ENCODE measurements around the gene TCF7L1.
"Not testable (repeated sequence)": the region's sequence is repeated elsewhere in the genome, so short reads cannot be mapped to it uniquely, and the experiment has no call there.

TCF7L1 gene

GRCh38 chr2:85133751-85134254 is 611 bp downstream of the TCF7L1 start:
- no peak for DNase-seq (ENCODE audit: low read depth)

GRCh38 chr2:85134255-85134895 is 1.2 kb downstream of the TCF7L1 start:
- no peak for DNase-seq (ENCODE audit: low read depth)

- DNase-seq (ENCODE audit: low read depth): no peak
Observed at GRCh38 chr2:85134896-85135659, 1.9 kb downstream of the TCF7L1 start.

- no peak for DNase-seq (ENCODE audit: low read depth)
Observed at GRCh38 chr2:85135660-85135914, 2.4 kb downstream of the TCF7L1 start.

GRCh38 chr2:85137156-85137555 is 4.0 kb downstream of the TCF7L1 start:
- no peak for DNase-seq (ENCODE audit: low read depth)

- no peak for DNase-seq (ENCODE audit: low read depth)
Observed at GRCh38 chr2:85143463-85144082, 10.4 kb downstream of the TCF7L1 start.

GRCh38 chr2:85145116-85145820 is 12.1 kb downstream of the TCF7L1 start:
- no peak for DNase-seq (ENCODE audit: low read depth)

GRCh38 chr2:85148190-85148589 is 15.0 kb downstream of the TCF7L1 start:
- DNase-seq (ENCODE audit: low read depth): no peak

- DNase-seq (ENCODE audit: low read depth): no peak
Observed at GRCh38 chr2:85151026-85151425, 17.8 kb downstream of the TCF7L1 start.

- DNase-seq (ENCODE audit: low read depth): no peak
Observed at GRCh38 chr2:85152895-85153294, 19.7 kb downstream of the TCF7L1 start.

GRCh38 chr2:85154048-85154753 is 21.0 kb downstream of the TCF7L1 start:
- no peak for DNase-seq (ENCODE audit: low read depth)

GRCh38 chr2:85155082-85155481 is 21.9 kb downstream of the TCF7L1 start:
- DNase-seq (ENCODE audit: low read depth): not testable (repeated sequence)

- no peak for DNase-seq (ENCODE audit: low read depth)
Observed at GRCh38 chr2:85156153-85156552, 23.0 kb downstream of the TCF7L1 start.

GRCh38 chr2:85156619-85157018 is 23.4 kb downstream of the TCF7L1 start:
- no peak for DNase-seq (ENCODE audit: low read depth)

GRCh38 chr2:85157345-85157744 is 24.2 kb downstream of the TCF7L1 start:
- DNase-seq (ENCODE audit: low read depth): no peak

- no peak for DNase-seq (ENCODE audit: low read depth)
Observed at GRCh38 chr2:85158559-85159273, 25.5 kb downstream of the TCF7L1 start.

- DNase-seq (ENCODE audit: low read depth): no peak
Observed at GRCh38 chr2:85159589-85159988, 26.4 kb downstream of the TCF7L1 start.

- DNase-seq (ENCODE audit: low read depth): no peak
Observed at GRCh38 chr2:85160966-85161960, 28.1 kb downstream of the TCF7L1 start.

GRCh38 chr2:85162746-85163301 is 29.6 kb downstream of the TCF7L1 start:
- DNase-seq (ENCODE audit: low read depth): no peak

- no peak for DNase-seq (ENCODE audit: low read depth)
Observed at GRCh38 chr2:85163675-85164074, 30.5 kb downstream of the TCF7L1 start.
